Glutamatergic neuron (in vitro differentiated cells): ENCODE results near the gene TOM1. TPM values are rescaled to one million over a fixed set of nuclear protein-coding genes. Genes with fewer than 3 reads are reported as not detected.

Source experiments
- DNase-seq: peaks from one replicate; pipeline ENCODE4 v3.0.0; 2022
- H3K27ac Mint-ChIP-seq: one replicate; pipeline ENCODE4 v1.8.0; 2020; ENCODE audit warnings: mild to moderate bottlenecking, mixed read lengths, inconsistent platforms; ENCODE audit not compliant: unreplicated experiment
- H3K27me3 Mint-ChIP-seq: one replicate; pipeline ENCODE4 v1.8.0; 2020; ENCODE audit warnings: mild to moderate bottlenecking, moderate library complexity, mixed read lengths, inconsistent platforms; ENCODE audit not compliant: unreplicated experiment
- H3K36me3 Mint-ChIP-seq: one replicate; pipeline ENCODE4 v1.8.0; 2020; ENCODE audit warnings: mild to moderate bottlenecking, mixed read lengths, inconsistent platforms; ENCODE audit not compliant: unreplicated experiment
- H3K4me1 Mint-ChIP-seq: one replicate; pipeline ENCODE4 v1.8.0; 2020; ENCODE audit warnings: mild to moderate bottlenecking, low read depth, mixed read lengths, inconsistent platforms; ENCODE audit not compliant: unreplicated experiment
- H3K4me3 Mint-ChIP-seq: one replicate; pipeline ENCODE4 v1.8.0; 2020; ENCODE audit warnings: mild to moderate bottlenecking, mixed read lengths, inconsistent platforms; ENCODE audit not compliant: unreplicated experiment
- H3K9me3 Mint-ChIP-seq: one replicate; pipeline ENCODE4 v1.8.0; 2020; ENCODE audit warnings: mild to moderate bottlenecking, moderate library complexity, mixed read lengths, inconsistent platforms; ENCODE audit not compliant: unreplicated experiment
- CTCF ChIP-seq: fragments of 200-600 bp; sonication (generic); IDR thresholded peaks from one replicate; pipeline ENCODE4 v1.5.0; 2021; ENCODE audit not compliant: partially characterized antibody, unreplicated experiment
- total RNA-seq: library from RNA; stranded (reverse); fragmentation: NEBNext Ultra II Directional; extraction: Animal tissue kit (Norgen Biotek cat#: 25700); gene quantifications from one replicate; pipeline ENCODE4 v1.2.1, GENCODE V29; 2021; ENCODE audit not compliant: unreplicated experiment

The TOM1 gene
- total RNA-seq, 1 donor from 2014 or later, result 40.6 TPM

GRCh38 chr22:35317680-35318290, 18.1 kb downstream of the TOM1 start:
- peaks cover 2% of the 10 kb centered on the region for H3K9me3 Mint-ChIP-seq
- no peaks in the 10 kb centered on the region for H3K36me3 Mint-ChIP-seq
- no peak overlapping the region for H3K27ac Mint-ChIP-seq
- H3K4me3 Mint-ChIP-seq, result no peak overlapping the region
- H3K27me3 Mint-ChIP-seq, result peaks cover 1% of the 10 kb centered on the region
- TF ChIP-seq CTCF, result no peak
- peaks cover 10% of the 10 kb centered on the region for H3K4me1 Mint-ChIP-seq
- no peak for DNase-seq

- Mint-ChIP-seq H3K4me1 (peaks cover 7% of the 10 kb centered on the region), H3K36me3 (no peaks in the 10 kb centered on the region), H3K9me3 (peaks cover 2% of the 10 kb centered on the region), H3K4me3 (no peak overlapping the region), H3K27me3 (no peaks in the 10 kb centered on the region), H3K27ac (no peak overlapping the region)
- TF ChIP-seq CTCF, result no peak
- DNase-seq, result no peak
Observed at GRCh38 chr22:35318346-35319215, 18.9 kb downstream of the TOM1 start.

- DNase-seq, result no peak
- H3K4me1 Mint-ChIP-seq, result peaks cover 3% of the 10 kb centered on the region
- H3K36me3 Mint-ChIP-seq, result no peaks in the 10 kb centered on the region
- peaks cover 2% of the 10 kb centered on the region for H3K9me3 Mint-ChIP-seq
- H3K27me3 Mint-ChIP-seq, result no peaks in the 10 kb centered on the region
- no peak for TF ChIP-seq CTCF
- H3K27ac Mint-ChIP-seq, result no peak overlapping the region
- H3K4me3 Mint-ChIP-seq, result no peak overlapping the region
Observed at GRCh38 chr22:35319244-35319985, 19.7 kb downstream of the TOM1 start.

- no peak overlapping the region for H3K27ac Mint-ChIP-seq
- TF ChIP-seq CTCF, result no peak
- no peaks in the 10 kb centered on the region for H3K36me3 Mint-ChIP-seq
- H3K9me3 Mint-ChIP-seq, result peaks cover 2% of the 10 kb centered on the region
- DNase-seq, result no peak
- H3K4me1 Mint-ChIP-seq, result no peaks in the 10 kb centered on the region
- no peak overlapping the region for H3K4me3 Mint-ChIP-seq
- H3K27me3 Mint-ChIP-seq, result no peaks in the 10 kb centered on the region
Observed at GRCh38 chr22:35322126-35322525, 22.4 kb downstream of the TOM1 start.
